Neural cell (in vitro differentiated cells): ENCODE measurements around the gene CNN1. TPM values are rescaled to one million over a fixed set of nuclear protein-coding genes. Genes with fewer than 3 reads are reported as not detected.
A peak's percentile ranks its signal among the peaks of the same experiment; 100 is the strongest.

Experiments
- H2AFZ ChIP-seq: fragments of 200-600, 300-800 bp; sonication (generic), shearing (Covaris generic); 2 replicates; pipeline ENCODE4 v1.6.0; 2014; ENCODE audit warnings: low read depth, mild to moderate bottlenecking, antibody characterized with exemption, low read length, moderate library complexity
- H3F3A ChIP-seq: fragments of 200-600 bp; shearing (Covaris generic); 2 replicates; pipeline ENCODE4 v1.6.1; 2016; ENCODE audit warnings: mild to moderate bottlenecking, moderate library complexity, mixed read lengths, antibody characterized with exemption, low read length; ENCODE audit not compliant: insufficient read depth, poor library complexity, severe bottlenecking
- H3K27ac ChIP-seq: fragments of 200-600, 300-800 bp; sonication (generic), shearing (Covaris generic); 2 replicates; pipeline ENCODE4 v1.5.1; 2014; ENCODE audit warnings: mild to moderate bottlenecking, low read length, moderate library complexity
- H3K27me3 ChIP-seq: fragments of 300-800, 200-600 bp; sonication (generic), shearing (Covaris generic); 2 replicates; pipeline ENCODE4 v1.6.0; 2014; ENCODE audit warnings: mild to moderate bottlenecking, low read depth, low read length, moderate library complexity; ENCODE audit not compliant: insufficient read depth
- H3K36me3 ChIP-seq: fragments of 300-800, 200-600 bp; sonication (generic), shearing (Covaris generic); 2 replicates; pipeline ENCODE4 v1.5.1; 2014; ENCODE audit warnings: mild to moderate bottlenecking, antibody characterized with exemption, low read length, moderate library complexity; ENCODE audit not compliant: insufficient read depth
- H3K4me2 ChIP-seq: fragments of 300-800, 200-600 bp; sonication (generic), shearing (Covaris generic); 2 replicates; pipeline ENCODE4 v1.6.0; 2014; ENCODE audit warnings: mild to moderate bottlenecking, low read length
- H3K4me3 ChIP-seq: fragments of 300-800, 200-600 bp; sonication (generic), shearing (Covaris generic); 2 replicates; pipeline ENCODE4 v1.5.1; 2014; ENCODE audit warnings: mild to moderate bottlenecking, low read length, moderate library complexity
- H3K79me2 ChIP-seq: fragments of 200-600 bp; shearing (Covaris generic); replicated peaks from 2 replicates; pipeline ENCODE4 v1.6.0; 2014; ENCODE audit warnings: mild to moderate bottlenecking, low read length, moderate library complexity; ENCODE audit not compliant: insufficient read depth
- H3K9ac ChIP-seq: fragments of 300-800, 200-600 bp; sonication (generic), shearing (Covaris generic); 2 replicates; pipeline ENCODE4 v1.6.1; 2016; ENCODE audit warnings: mild to moderate bottlenecking, low read length, mixed read lengths
- H3K9me2 ChIP-seq: fragments of 200-600 bp; shearing (Covaris generic); 2 replicates; pipeline ENCODE4 v1.6.1; 2016; ENCODE audit warnings: mild to moderate bottlenecking, low read length, mixed read lengths; ENCODE audit not compliant: insufficient read depth
- H3K9me3 ChIP-seq: fragments of 200-600, 300-800 bp; sonication (generic), shearing (Covaris generic); 2 replicates; pipeline ENCODE4 v1.6.1; 2016; ENCODE audit warnings: mild to moderate bottlenecking, mixed run types, low read length, moderate library complexity, mixed read lengths
- H4K20me1 ChIP-seq: fragments of 200-600 bp; shearing (Covaris generic); 2 replicates; pipeline ENCODE4 v1.6.1; 2016; ENCODE audit warnings: mild to moderate bottlenecking, mixed run types; ENCODE audit not compliant: insufficient read depth
- EP300 ChIP-seq: fragments of 450-650 bp; conservative IDR thresholded peaks from 2 replicates; pipeline ENCODE4 v1.6.1; 2014; ENCODE audit warnings: antibody characterized with exemption, mild to moderate bottlenecking, moderate library complexity; ENCODE audit not compliant: poor library complexity, severe bottlenecking
- EZH2 ChIP-seq: fragments of 200-600, 300-800 bp; shearing (Covaris generic), sonication (generic); IDR thresholded peaks from 2 replicates; pipeline ENCODE4 v1.6.1; 2014; ENCODE audit warnings: antibody characterized with exemption, low read length, borderline replicate concordance, mild to moderate bottlenecking; ENCODE audit not compliant: insufficient read depth, poor library complexity, severe bottlenecking
- MXI1 ChIP-seq: fragments of 450-650 bp; conservative IDR thresholded peaks from 2 replicates; pipeline ENCODE4 v1.6.1; 2014; ENCODE audit warnings: antibody characterized with exemption, mild to moderate bottlenecking; ENCODE audit not compliant: poor library complexity, severe bottlenecking
- POLR2AphosphoS5 ChIP-seq: IDR thresholded peaks from 2 replicates; pipeline ENCODE4 v1.6.1; 2012
- RAD21 ChIP-seq: fragments of 450-650 bp; conservative IDR thresholded peaks from 2 replicates; pipeline ENCODE4 v1.6.1; 2014; ENCODE audit warnings: antibody characterized with exemption, mild to moderate bottlenecking, moderate library complexity
- SMC3 ChIP-seq: fragments of 450-650 bp; conservative IDR thresholded peaks from 2 replicates; pipeline ENCODE4 v1.6.1; 2014; ENCODE audit warnings: antibody characterized with exemption, mild to moderate bottlenecking, moderate library complexity; ENCODE audit not compliant: poor library complexity
- TAF1 ChIP-seq: IDR thresholded peaks from 2 replicates; pipeline ENCODE4 v1.6.1; 2012; ENCODE audit warnings: low read depth
- polyA plus RNA-seq: library from polyadenylated mRNA; depleted of rRNA; stranded (reverse); fragments of >200 nt; gene quantifications from 2 replicates; pipeline ENCODE4 v1.2.3, GENCODE V29; 2014
- TF ChIP-seq, protein P1 (sequence below): fragments of 450-650 bp; IDR thresholded peaks from 2 replicates; pipeline ENCODE4 v1.5.1; 2014; ENCODE audit warnings: antibody characterized with exemption, mild to moderate bottlenecking, moderate library complexity; ENCODE audit not compliant: poor library complexity, severe bottlenecking
- TF ChIP-seq, protein P2 (sequence below): IDR thresholded peaks from 2 replicates; pipeline ENCODE4 v1.6.1; 2012; ENCODE audit warnings: borderline replicate concordance

CNN1 gene
- polyA plus RNA-seq, 1 donor from 2014 or later: not detected

DNA sequence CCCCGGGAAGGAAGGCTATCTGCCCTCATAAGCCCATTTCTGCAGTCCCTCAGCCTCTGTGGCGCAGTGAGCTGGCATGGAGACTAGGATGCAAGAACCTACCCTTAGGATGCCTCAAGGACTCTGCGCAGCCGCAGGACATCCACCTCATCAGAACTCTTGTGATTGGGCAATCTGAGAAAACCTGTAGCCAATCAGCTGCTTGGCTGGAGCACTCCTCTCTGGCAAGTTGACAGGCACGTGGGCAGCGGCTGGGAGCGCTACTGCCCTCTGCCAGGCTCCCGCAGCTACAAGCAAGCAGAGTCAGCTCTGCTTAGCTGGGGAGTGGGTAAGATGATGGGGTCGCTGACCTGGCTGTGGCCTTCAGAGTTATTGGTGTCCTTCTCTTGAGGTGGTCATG lies 8.2 kb upstream of the CNN1 start:
- Histone ChIP-seq H3K9me2 (no peaks in the 10 kb centered on the region), H4K20me1 (no peaks in the 10 kb centered on the region), H3K4me2 (no peak overlapping the region), H3K4me3 (no peak overlapping the region), H3K9ac (no peak overlapping the region), H3K27ac (no peak overlapping the region), H2AFZ (no peak overlapping the region), H3K36me3 (no peaks in the 10 kb centered on the region), H3K27me3 (no peaks in the 10 kb centered on the region), H3F3A (no peaks in the 10 kb centered on the region), H3K79me2 (peaks cover 16% of the 10 kb centered on the region), H3K9me3 (no peaks in the 10 kb centered on the region)
- TF ChIP-seq EZH2: no peak
- no peak for TF ChIP-seq TAF1
- TF ChIP-seq MXI1: peak; percentile 62
- TF ChIP-seq SMC3: peak; percentile 61
- TF ChIP-seq, protein P1, sequence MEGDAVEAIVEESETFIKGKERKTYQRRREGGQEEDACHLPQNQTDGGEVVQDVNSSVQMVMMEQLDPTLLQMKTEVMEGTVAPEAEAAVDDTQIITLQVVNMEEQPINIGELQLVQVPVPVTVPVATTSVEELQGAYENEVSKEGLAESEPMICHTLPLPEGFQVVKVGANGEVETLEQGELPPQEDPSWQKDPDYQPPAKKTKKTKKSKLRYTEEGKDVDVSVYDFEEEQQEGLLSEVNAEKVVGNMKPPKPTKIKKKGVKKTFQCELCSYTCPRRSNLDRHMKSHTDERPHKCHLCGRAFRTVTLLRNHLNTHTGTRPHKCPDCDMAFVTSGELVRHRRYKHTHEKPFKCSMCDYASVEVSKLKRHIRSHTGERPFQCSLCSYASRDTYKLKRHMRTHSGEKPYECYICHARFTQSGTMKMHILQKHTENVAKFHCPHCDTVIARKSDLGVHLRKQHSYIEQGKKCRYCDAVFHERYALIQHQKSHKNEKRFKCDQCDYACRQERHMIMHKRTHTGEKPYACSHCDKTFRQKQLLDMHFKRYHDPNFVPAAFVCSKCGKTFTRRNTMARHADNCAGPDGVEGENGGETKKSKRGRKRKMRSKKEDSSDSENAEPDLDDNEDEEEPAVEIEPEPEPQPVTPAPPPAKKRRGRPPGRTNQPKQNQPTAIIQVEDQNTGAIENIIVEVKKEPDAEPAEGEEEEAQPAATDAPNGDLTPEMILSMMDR: peak; percentile 63
- TF ChIP-seq RAD21: peak; percentile 44
- peak; percentile 35 for TF ChIP-seq POLR2AphosphoS5

DNA sequence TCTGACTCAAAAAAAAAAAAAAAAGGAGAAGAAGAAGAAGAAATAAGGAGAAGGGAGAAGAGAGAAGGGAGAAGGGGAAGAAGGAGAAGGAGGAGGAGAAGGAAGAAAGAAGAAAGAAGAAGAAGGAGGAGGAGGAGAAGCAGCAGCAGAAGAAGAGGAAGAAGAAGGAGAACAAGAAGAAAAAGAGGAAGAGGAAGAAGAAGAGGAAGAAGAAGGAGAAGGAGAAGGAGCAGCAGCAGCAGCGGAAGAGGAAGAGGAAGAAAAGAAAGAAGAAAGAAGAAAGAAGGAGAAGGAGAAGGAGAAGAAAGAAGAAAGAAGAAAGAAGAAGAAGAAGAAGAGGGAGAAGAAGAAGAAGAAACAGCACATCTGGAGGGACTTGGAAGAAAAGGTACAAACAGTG lies 4.1 kb upstream of the CNN1 start:
- TF ChIP-seq EZH2 (no peak), EP300 (no peak), SMC3 (no peak), RAD21 (no peak)
- TF ChIP-seq, protein P1: no peak
- TF ChIP-seq, protein P2, sequence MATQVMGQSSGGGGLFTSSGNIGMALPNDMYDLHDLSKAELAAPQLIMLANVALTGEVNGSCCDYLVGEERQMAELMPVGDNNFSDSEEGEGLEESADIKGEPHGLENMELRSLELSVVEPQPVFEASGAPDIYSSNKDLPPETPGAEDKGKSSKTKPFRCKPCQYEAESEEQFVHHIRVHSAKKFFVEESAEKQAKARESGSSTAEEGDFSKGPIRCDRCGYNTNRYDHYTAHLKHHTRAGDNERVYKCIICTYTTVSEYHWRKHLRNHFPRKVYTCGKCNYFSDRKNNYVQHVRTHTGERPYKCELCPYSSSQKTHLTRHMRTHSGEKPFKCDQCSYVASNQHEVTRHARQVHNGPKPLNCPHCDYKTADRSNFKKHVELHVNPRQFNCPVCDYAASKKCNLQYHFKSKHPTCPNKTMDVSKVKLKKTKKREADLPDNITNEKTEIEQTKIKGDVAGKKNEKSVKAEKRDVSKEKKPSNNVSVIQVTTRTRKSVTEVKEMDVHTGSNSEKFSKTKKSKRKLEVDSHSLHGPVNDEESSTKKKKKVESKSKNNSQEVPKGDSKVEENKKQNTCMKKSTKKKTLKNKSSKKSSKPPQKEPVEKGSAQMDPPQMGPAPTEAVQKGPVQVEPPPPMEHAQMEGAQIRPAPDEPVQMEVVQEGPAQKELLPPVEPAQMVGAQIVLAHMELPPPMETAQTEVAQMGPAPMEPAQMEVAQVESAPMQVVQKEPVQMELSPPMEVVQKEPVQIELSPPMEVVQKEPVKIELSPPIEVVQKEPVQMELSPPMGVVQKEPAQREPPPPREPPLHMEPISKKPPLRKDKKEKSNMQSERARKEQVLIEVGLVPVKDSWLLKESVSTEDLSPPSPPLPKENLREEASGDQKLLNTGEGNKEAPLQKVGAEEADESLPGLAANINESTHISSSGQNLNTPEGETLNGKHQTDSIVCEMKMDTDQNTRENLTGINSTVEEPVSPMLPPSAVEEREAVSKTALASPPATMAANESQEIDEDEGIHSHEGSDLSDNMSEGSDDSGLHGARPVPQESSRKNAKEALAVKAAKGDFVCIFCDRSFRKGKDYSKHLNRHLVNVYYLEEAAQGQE: no peak
- no peaks in the 10 kb centered on the region for H3K9me3 ChIP-seq
- no peaks in the 10 kb centered on the region for H3K27me3 ChIP-seq
- H3K4me2 ChIP-seq: no peak overlapping the region
- no peak overlapping the region for H3K4me3 ChIP-seq
- no peaks in the 10 kb centered on the region for H3K9me2 ChIP-seq
- H3K27ac ChIP-seq: no peak overlapping the region
- H3K9ac ChIP-seq: no peak overlapping the region
- H4K20me1 ChIP-seq: no peaks in the 10 kb centered on the region
- H3K79me2 ChIP-seq: no peaks in the 10 kb centered on the region
- H2AFZ ChIP-seq: no peak overlapping the region
- no peaks in the 10 kb centered on the region for H3K36me3 ChIP-seq
- H3F3A ChIP-seq: no peaks in the 10 kb centered on the region
